Activated gamma-delta T cell treated with anti-CD3 and anti-CD28 coated beads, Interleukin-2, amount 50 U/mL, for 16 hours (primary cell): ENCODE measurements around the gene ATP6V0A1.
A peak's percentile ranks its signal among the peaks of the same experiment; 100 is the strongest.

Experiments used
- DNase-seq: peaks from one replicate; pipeline ENCODE4 v3.0.0-alpha.2; 2020; ENCODE audit warnings: low read depth

The ATP6V0A1 gene

DNA sequence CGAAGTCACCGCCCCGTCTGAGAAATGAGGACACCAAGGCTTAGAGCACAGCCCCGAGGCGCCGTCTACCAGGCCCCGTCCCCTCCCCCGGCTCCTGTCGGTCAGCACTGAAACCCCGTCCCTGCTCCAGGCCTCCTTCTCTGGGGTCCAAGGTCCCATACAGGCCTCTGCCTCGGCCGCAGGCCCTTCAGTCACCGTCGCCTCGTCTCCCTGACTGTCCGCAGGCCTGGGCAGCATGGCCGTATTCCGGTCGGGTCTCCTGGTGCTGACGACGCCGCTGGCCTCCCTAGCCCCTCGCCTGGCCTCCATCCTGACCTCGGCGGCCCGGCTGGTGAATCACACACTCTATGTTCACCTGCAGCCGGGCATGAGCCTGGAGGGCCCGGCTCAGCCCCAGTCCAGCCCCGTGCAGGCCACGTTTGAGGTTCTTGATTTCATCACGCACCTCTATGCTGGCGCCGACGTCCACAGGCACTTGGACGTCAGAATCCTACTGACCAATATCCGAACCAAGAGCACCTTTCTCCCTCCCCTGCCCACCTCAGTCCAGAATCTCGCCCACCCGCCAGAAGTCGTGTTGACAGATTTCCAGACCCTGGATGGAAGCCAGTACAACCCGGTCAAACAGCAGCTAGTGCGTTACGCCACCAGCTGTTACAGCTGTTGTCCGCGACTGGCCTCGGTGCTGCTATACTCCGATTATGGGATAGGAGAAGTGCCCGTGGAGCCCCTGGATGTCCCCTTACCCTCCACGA lies 103.9 kb downstream of the ATP6V0A1 start:
- no peak for DNase-seq

DNA sequence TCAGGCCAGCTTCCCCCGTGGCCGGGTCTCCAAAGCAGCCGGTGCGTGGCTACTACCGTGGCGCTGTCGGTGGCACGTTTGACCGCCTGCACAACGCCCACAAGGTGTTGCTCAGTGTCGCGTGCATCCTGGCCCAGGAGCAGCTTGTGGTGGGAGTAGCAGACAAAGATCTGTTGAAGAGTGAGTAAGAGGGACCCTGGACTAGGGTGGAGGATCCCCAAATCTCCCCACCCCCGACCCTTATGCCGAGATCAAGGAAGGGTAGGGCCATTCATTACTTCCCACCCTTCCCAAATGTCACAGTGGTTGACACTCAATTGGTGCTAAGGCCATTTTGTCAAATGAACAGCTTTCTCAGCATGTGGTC lies 104.4 kb downstream of the ATP6V0A1 start:
- DNase-seq = no peak

DNA sequence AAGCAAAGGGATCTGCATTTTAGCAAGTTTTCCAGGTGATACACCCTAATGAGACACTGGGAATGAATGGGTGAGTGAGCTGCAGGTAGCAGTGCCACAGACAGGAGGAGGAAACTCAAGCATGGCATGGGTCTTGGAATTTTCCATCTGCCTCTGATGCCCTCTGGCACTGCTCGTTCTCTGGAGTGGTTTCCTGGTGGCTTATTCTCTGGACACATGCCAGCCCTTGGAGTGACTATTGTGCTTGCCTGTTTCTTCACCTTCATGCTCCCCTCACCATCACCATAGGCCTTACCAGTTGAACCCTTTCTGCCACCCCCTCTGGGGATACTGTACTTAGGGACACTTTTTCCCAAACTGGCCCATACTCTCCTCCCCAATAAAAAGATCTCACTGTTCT lies 104.9 kb downstream of the ATP6V0A1 start:
- DNase-seq = no peak

DNA sequence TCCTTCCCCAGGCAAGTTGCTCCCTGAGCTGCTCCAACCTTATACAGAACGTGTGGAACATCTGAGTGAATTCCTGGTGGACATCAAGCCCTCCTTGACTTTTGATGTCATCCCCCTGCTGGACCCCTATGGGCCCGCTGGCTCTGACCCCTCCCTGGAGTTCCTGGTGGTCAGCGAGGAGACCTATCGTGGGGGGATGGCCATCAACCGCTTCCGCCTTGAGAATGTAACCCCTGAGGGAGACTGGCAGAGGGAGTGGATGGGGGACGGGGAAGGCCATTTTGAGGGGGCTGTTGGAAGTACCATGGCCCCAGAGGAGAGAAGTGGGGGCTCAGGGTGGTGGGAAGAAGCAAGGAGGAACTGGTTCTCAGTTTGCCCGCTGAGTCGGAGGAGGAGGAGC lies 105.3 kb downstream of the ATP6V0A1 start:
- no peak for DNase-seq

DNA sequence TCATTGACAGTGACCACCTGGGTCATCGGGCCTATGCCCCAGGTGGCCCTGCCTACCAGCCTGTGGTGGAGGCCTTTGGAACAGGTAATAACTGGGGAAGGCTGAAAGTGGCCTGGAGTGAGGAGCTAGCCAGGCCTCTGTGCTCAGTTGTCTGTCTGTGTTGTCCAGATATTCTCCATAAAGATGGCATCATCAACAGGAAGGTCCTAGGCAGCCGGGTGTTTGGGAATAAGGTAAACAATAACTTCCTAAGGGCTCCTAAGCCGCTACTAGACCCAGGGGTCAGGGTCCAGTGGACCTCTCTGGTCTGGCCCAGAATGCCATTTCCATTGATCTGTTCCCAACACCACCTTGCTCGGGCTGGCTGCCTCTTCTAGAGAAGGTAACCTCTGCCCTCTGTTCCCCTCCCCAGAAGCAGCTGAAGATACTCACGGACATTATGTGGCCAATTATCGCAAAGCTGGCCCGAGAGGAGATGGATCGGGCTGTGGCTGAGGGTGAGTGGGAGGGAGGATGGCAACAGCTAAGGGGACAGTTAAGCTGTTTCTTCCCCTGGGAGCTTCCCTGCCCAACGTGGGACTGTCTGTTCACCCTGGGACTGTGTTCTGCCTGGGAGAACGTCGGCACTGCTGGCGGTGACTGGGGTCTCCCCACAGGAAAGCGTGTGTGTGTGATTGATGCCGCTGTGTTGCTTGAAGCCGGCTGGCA lies 106.3 kb downstream of the ATP6V0A1 start:
- DNase-seq = no peak

DNA sequence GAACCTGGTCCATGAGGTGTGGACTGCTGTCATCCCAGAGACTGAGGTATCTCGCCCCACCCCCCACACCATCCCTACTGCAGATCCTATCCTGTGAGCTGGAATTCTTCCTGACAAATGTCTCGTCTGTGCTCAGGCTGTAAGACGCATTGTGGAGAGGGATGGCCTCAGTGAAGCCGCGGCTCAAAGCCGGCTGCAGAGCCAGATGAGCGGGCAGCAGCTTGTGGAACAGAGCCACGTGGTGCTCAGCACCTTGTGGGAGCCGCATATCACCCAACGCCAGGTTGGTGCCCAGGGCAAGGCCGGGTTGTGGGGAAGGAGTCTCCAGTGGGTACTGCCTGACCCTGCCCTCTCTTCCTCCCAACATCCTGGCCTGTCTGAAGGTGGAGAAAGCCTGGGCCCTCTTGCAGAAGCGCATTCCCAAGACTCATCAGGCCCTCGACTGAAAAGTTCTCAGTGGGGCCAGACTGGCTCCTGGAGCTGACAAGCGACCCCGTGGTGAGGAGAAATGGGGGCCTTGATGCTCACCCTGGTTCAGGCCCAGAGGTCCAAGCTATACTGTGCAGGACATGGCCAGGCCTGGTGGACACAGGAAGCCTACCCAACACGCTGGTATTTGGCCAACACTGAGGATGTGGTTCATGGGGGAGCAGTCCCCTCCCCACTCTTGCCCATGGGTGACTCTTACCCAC lies 107.0 kb downstream of the ATP6V0A1 start:
- DNase-seq = no peak

DNA sequence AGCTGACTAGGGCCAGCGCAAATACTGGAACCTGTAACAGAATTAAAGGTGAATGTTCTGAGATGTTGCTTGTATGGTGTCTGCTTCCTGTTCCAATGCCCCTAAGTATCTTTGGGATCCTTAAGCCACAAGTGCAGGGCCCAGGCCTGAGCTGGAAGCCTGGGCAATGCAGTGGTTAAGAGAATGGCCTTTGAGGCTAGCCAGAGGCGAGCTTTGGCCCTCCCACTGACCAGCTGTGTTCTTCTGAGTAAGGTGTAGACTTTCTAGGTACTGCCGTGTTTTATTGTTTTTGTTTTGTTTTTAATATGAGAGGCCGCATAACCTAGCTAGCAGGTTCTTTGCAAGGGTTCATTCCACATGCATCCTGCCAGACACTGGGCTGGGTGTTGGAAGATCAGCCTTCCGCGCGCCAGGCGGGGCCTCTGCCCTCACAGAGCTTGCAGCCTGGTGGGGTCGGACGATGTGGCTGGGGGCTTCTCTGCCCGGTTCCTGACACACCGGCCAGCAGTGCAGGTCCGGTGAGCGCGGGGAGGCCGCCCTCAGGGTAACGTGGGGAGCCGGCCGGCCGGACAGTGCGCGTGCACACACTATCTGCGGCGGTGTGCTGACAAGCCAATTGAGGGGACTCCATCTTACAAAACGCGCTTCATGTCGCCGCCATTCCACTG lies 107.7 kb downstream of the ATP6V0A1 start:
- DNase-seq = no peak

DNA sequence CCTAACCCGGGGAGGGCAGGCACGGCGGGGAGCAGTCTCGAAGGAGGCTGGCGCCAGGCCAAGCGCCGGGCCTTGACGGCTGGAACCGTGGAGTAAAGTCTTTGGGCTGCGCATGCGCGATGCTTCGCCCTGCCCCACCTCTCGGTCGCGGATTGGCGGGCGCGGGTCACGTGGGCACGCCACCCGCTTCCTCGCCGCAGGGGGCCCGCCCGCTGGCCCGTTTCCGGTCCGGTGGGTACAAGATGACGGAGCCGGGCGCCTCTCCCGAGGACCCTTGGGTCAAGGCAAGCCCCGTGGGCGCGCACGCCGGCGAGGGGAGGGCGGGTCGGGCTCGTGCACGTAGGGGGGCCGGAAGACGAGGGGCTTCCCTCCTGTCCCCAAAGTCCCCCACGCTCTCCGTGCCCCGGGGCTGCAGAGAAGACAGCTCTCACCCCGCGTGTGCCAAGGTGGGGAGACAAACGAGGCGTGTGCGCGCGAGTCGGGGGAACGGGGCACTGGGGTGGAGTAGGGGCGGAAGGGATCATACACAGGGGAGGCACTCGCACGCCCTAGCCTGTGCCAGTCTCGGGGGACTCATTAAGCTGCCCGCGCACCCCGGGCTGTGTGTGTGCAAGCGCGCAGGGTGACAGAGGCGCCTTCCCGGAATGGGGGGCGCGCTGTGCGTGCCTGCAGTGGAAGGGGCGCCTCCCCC lies 108.3 kb downstream of the ATP6V0A1 start, which contains the start of gene MLX:
TSS of gene MLX (plus strand) at position 218 of the 691 bp plus-strand sequence. CDS start at position 243, 25 bp downstream.
- peak; percentile 88 for DNase-seq

DNA sequence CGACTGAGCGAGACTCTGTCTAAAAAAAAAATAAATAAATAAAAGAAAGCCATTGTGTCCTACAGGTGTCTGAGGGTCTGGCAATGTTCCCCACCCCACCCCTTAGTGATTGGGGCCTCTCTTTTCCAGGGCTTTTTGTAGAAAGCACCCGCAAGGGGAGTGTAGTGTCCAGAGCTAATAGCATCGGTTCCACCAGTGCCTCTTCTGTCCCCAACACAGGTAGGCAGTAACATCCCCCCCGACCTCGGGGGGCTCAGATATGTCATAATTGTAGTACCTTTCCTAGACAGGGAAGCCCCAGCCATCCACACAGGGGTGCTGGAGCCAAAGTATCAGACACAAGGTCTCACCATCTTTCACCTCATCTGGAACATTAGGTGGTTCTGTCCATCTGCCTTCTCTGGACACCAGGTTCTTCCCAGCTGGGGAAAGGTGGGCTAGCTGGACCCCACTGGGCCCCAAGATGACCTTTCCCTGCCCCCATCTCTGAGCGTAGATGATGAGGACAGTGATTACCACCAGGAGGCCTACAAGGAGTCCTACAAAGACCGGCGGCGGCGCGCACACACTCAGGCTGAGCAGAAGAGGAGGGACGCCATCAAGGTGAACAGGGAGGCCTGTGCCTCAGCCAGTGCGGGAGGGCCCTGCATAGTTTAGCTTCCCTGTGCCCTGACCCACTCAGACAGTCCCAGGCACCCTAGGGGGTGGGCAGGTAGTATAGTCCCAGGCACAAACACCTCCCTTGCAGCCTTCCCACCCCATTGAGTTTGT lies 109.8 kb downstream of the ATP6V0A1 start:
- DNase-seq = no peak

DNA sequence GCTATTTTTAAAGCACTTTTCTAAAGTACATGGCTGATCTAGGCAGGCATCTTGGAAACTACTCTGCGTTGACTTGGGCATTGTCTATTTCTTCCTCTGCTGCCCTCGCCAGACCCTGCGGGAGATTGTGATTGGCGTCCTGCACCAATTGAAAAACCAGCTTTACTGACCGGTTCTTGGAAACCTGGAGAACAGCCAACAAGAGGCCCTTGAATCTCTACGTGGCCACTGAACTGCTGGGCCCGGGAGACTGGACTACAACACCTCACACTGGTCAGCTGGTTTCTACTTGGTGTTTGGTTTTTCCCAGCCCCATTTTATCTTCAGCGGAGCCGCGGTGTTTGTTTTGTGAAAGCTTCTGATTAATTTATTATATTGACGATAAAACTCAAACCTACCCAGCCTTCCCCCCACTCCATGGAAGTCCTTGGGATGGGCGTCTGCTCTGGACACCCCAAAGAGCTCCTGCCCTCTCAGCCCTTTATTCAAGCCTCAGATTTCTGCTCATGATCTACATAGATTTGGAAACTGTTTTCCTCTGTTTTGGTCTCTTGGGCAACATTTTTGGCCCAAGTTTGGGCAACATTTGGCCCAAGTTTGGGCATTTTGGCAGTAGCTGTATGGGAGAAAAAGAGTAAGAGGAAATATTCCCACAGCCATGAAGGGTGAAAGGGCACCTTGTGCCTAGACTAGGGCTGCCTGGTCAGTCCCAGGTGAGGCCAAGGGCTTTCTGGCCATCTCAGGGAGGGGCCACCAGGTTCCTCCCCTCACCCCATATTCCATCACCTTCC lies 113.0 kb downstream of the ATP6V0A1 start:
- DNase-seq = no peak
